HepG2 (cell line): ENCODE results near the gene CCNF. TPM values are rescaled to one million over a fixed set of nuclear protein-coding genes. Genes with fewer than 3 reads are reported as not detected.

Experiments used
- ATAC-seq: fragments of 200-7000 bp; cut with Tn5 transposase; 3 replicates; pipeline ENCODE4 v1.9.1; 2020; ENCODE audit warnings: mild to moderate bottlenecking, moderate library complexity
- BruUV-seq: library from RNA; stranded (reverse); fragments of 400-500 nt; replicated peaks from 2 replicates; lab custom pipeline; 2021; lab: Mats Ljungman, UMichigan
- CTCF ChIA-PET: fragments of 300-600 bp; formaldehyde crosslinking; extraction: SDS; loops from one replicate; lab custom pipeline; 2021; ENCODE audit warnings: low total read pairs, inconsistent platforms, low intra/inter-chr PET ratio; lab: Yijun Ruan, JAX
- POLR2A ChIA-PET: fragments of 350-600 bp; sonication (Branson Sonifier 250); formaldehyde crosslinking; loops from one replicate; lab custom pipeline; 2020; ENCODE audit warnings: antibody characterized with exemption, inconsistent platforms; lab: Yijun Ruan, JAX
- DNase-seq: peaks from one replicate; pipeline ENCODE4 v3.0.0-alpha.2; 2015; ENCODE audit warnings: low spot score
- FAIRE-seq: peaks from 3 replicates; lab custom pipeline; 2011; peaks lifted over from hg19 to GRCh38; lab: Jason Lieb, UNC
- H2AFZ ChIP-seq: one replicate; pipeline ENCODE4 v1.6.1; 2011; ENCODE audit warnings: low read length, inconsistent platforms
- H3K27ac ChIP-seq: fragments of 300-600 bp; 3 replicates; pipeline ENCODE4 v1.8.0; 2011; ENCODE audit warnings: mixed run types, mild to moderate bottlenecking, mixed read lengths, low read length, inconsistent platforms; ENCODE audit not compliant: insufficient read depth; ENCODE audit errors: extremely low read length
- H3K27me3 ChIP-seq, 2 experiments: fragments of 200-600 bp in 1 of 2; 2 replicates in 1 of 2; 3 replicates in 1 of 2; pipeline versions ENCODE4 v1.6.0 to v1.8.0; 2011; ENCODE audit warnings: low read length in 2 of 2, mild to moderate bottlenecking in 2 of 2, moderate library complexity in 2 of 2, inconsistent platforms in 1 of 2; ENCODE audit not compliant: insufficient read depth in 2 of 2, control insufficient read depth in 1 of 2
- H3K36me3 ChIP-seq, 2 experiments: fragments of 200-600 bp in 1 of 2; replicated peaks in 1 of 2; 2 replicates in 1 of 2; 3 replicates in 1 of 2; pipeline versions ENCODE4 v1.5.1 to v1.8.0; 2011; ENCODE audit warnings: low read length in 2 of 2, inconsistent platforms in 1 of 2; ENCODE audit not compliant: insufficient read depth in 2 of 2, control insufficient read depth in 1 of 2
- H3K4me1 ChIP-seq: 2 replicates; pipeline ENCODE4 v1.5.1; 2012; ENCODE audit warnings: low read length, inconsistent platforms; ENCODE audit not compliant: insufficient read depth
- H3K4me2 ChIP-seq: 2 replicates; pipeline ENCODE4 v1.6.0; 2011; ENCODE audit warnings: low read depth, low read length, inconsistent platforms
- H3K4me3 ChIP-seq, 3 experiments: fragments of 200-600 bp in 1 of 3; sonication (generic), shearing (Covaris generic) in 1 of 3; replicated peaks in 1 of 3; 2 replicates each; pipeline ENCODE4 v1.5.1; 2011 to 2016; ENCODE audit warnings: low read length in 3 of 3, inconsistent platforms in 2 of 3, low read depth in 2 of 3, mild to moderate bottlenecking in 2 of 3, control low read depth in 1 of 3, mixed read lengths in 1 of 3; ENCODE audit not compliant: insufficient read depth in 1 of 3
- H3K79me2 ChIP-seq: one replicate; pipeline ENCODE4 v1.6.1; 2011; ENCODE audit warnings: low read length, inconsistent platforms; ENCODE audit not compliant: insufficient read depth
- H3K9ac ChIP-seq: 2 replicates; pipeline ENCODE4 v1.6.0; 2011; ENCODE audit warnings: mild to moderate bottlenecking, low read depth, low read length, inconsistent platforms; ENCODE audit not compliant: insufficient read depth
- H3K9me3 ChIP-seq: 2 replicates; pipeline ENCODE4 v1.5.1; 2012; ENCODE audit warnings: mild to moderate bottlenecking, low read length
- H4K20me1 ChIP-seq: 2 replicates; pipeline ENCODE4 v1.6.0; 2011; ENCODE audit warnings: inconsistent platforms, mild to moderate bottlenecking, low read length, moderate library complexity; ENCODE audit not compliant: insufficient read depth
- AGO2 ChIP-seq: fragments of 200-400 bp; formaldehyde crosslinking; optimal IDR thresholded peaks from 2 replicates; pipeline ENCODE3; 2017; ENCODE audit warnings: mild to moderate bottlenecking, low read depth, low read length, moderate library complexity
- CHD2 ChIP-seq: IDR thresholded peaks from 2 replicates; pipeline ENCODE4 v1.6.1; 2011; ENCODE audit warnings: low read depth, low read length, improper control_type of control experiment
- CTCF ChIP-seq: sonication (generic); formaldehyde crosslinking; IDR thresholded peaks from 2 replicates; pipeline ENCODE4 v1.5.0; 2020; ENCODE audit warnings: mild to moderate bottlenecking, missing genetic modification reagents, moderate library complexity
- ERF ChIP-seq: IDR thresholded peaks from 2 replicates; pipeline ENCODE4 v1.6.1; 2018; ENCODE audit warnings: missing biosample characterization, missing genetic modification reagents
- GPBP1L1 ChIP-seq: sonication (generic); formaldehyde crosslinking; IDR thresholded peaks from 2 replicates; pipeline ENCODE4 v1.5.0; 2020; ENCODE audit warnings: mild to moderate bottlenecking, missing genetic modification reagents
- ZBTB38 ChIP-seq: sonication (generic); formaldehyde crosslinking; IDR thresholded peaks from 2 replicates; pipeline ENCODE4 v1.5.1; 2020; ENCODE audit warnings: mild to moderate bottlenecking, missing genetic modification reagents
- ZNF331 ChIP-seq: sonication (generic); formaldehyde crosslinking; IDR thresholded peaks from 2 replicates; pipeline ENCODE4 v1.4.0; 2020; ENCODE audit warnings: missing genetic modification reagents
- ZNF792 ChIP-seq: IDR thresholded peaks from 2 replicates; pipeline ENCODE4 v1.6.1; 2016
- WGBS: methylation state at CpG from one replicate; pipeline ENCODE4 v1.1.6; 2017; ENCODE audit warnings: low lambda C conversion rate; 5-methylcytosine and 5-hydroxymethylcytosine counted together
- in situ Hi-C: cut with HindIII; loops from 2 replicates; pipeline ENCODE4 v1.10.0; 2017; ENCODE audit warnings: low pct_unique_long_range_greater_than_20kb; ENCODE audit not compliant: extremely low pct_ligation_motif_present
- intact Hi-C: fragments of 100-400 bp; cut with micrococcal nuclease; formaldehyde crosslinking; loops from one replicate; pipeline ENCODE4 v1.10.0; 2022; ENCODE audit not compliant: unreplicated experiment
- polyA plus RNA-seq, 8 experiments: library from polyadenylated mRNA; depleted of rRNA in 3 of 8; stranded (reverse) in 7 of 8; unstranded in 1 of 8; fragments of >200 nt; fragmentation: Illumina TruSeq in 4 of 8; extraction: Trizol in 4 of 8; gene quantifications; 2 replicates each; pipeline versions ENCODE4 v1.2.1 to v1.2.3, GENCODE V29; 2011 to 2016; ENCODE audit warnings: low read depth in 4 of 8, missing spikeins in 1 of 8, mixed read lengths in 1 of 8; ENCODE audit not compliant: insufficient read depth in 1 of 8
- total RNA-seq, 5 experiments: library from RNA; depleted of rRNA; stranded (reverse); fragments of >200 nt; fragmentation: Illumina TruSeq; extraction: Trizol; gene quantifications; 2 replicates each; pipeline ENCODE4 v1.2.3, GENCODE V29; 2016; ENCODE audit warnings: low read depth in 1 of 5

Gene CCNF
- total and polyA plus RNA-seq, 2 of the 13 experiments (the other 11 are each of a cell fraction or from before 2014, with no cell fraction given): 6.4 to 22.8 TPM

- peak; percentile 39 for TF ChIP-seq AGO2
Observed at GRCh38 chr16:2462031-2462866, 33.0 kb downstream of the CCNF start (continued).

- 90% methylated on average over 2 of the region's 12 CpGs for WGBS
- no peak for DNase-seq
- Histone ChIP-seq H3K27ac (no peak overlapping the region), H3K4me3 (no peak overlapping the region), H3K4me2 (no peak overlapping the region), H3K9me3 (no peaks in the 10 kb centered on the region), H3K4me1 (peaks cover 32% of the 10 kb centered on the region), H3K36me3 (no peaks in the 10 kb centered on the region; a peak in 1 of 5 replicates), H2AFZ (no peak overlapping the region), H4K20me1 (no peaks in the 10 kb centered on the region), H3K27me3 (peaks cover 0 to 9% of the 10 kb centered on the region in 2 experiments; a peak in 3 of 5 replicates), H3K9ac (no peak overlapping the region), H3K79me2 (no peaks in the 10 kb centered on the region)
- intact Hi-C loops (no loop called here), in situ Hi-C loops (no loop called here)
- no peak for ATAC-seq
- TF ChIP-seq ZNF792 (no peak), ZNF331 (peak; percentile 46; the same call in 1 of the 2 replicates), CHD2 (no peak), AGO2 (peak; percentile 50)
- ChIA-PET POLR2A (no interaction called here), CTCF (no interaction called here)
- no TSS peak for BruUV-seq
- FAIRE-seq: no peak
Observed at GRCh38 chr16:2464333-2464732, 35.1 kb downstream of the CCNF start.

- no peak overlapping the region for H3K27ac ChIP-seq
- BruUV-seq: no TSS peak
- in situ Hi-C loops: no loop called here
- H4K20me1 ChIP-seq: no peaks in the 10 kb centered on the region
- FAIRE-seq: no peak
- H3K36me3 ChIP-seq: no peaks in the 10 kb centered on the region; a peak in 1 of 5 replicates
- H3K79me2 ChIP-seq: no peaks in the 10 kb centered on the region
- 87% methylated on average over 8 of the region's 12 CpGs for WGBS
- ATAC-seq: 0 out of 3 replicates have a peak, but pooled peaks have one; percentile 6
- H3K4me2 ChIP-seq: no peak overlapping the region
- no peak overlapping the region for H2AFZ ChIP-seq
- peaks cover 36% of the 10 kb centered on the region for H3K4me1 ChIP-seq
- H3K9ac ChIP-seq: no peak overlapping the region
- ChIA-PET POLR2A (no interaction called here), CTCF (no interaction called here)
- H3K9me3 ChIP-seq: no peaks in the 10 kb centered on the region
- intact Hi-C loops: no loop called here
- H3K4me3 ChIP-seq: no peak overlapping the region
- no peak for DNase-seq
- H3K27me3 ChIP-seq: peaks cover 5 to 24% of the 10 kb centered on the region in 2 experiments
- TF ChIP-seq AGO2 (peak; percentile 28), CTCF (CRISPR knock-in tag) (peak; percentile 46), GPBP1L1 (CRISPR knock-in tag) (no peak), ERF (CRISPR knock-in tag) (no peak), ZBTB38 (CRISPR knock-in tag) (0 out of 2 replicates have a peak, but pooled peaks have one; percentile 17)
Observed at GRCh38 chr16:2465653-2466415, 36.6 kb downstream of the CCNF start.
